Stromal cell of bone marrow (primary cell): ENCODE measurements around the gene SND1.
A peak's percentile ranks its signal among the peaks of the same experiment; 100 is the strongest.

Experiments
- DNase-seq: peaks from one replicate; pipeline ENCODE4 v3.0.0-alpha.2; 2012; ENCODE audit warnings: low read depth

SND1 gene

DNA sequence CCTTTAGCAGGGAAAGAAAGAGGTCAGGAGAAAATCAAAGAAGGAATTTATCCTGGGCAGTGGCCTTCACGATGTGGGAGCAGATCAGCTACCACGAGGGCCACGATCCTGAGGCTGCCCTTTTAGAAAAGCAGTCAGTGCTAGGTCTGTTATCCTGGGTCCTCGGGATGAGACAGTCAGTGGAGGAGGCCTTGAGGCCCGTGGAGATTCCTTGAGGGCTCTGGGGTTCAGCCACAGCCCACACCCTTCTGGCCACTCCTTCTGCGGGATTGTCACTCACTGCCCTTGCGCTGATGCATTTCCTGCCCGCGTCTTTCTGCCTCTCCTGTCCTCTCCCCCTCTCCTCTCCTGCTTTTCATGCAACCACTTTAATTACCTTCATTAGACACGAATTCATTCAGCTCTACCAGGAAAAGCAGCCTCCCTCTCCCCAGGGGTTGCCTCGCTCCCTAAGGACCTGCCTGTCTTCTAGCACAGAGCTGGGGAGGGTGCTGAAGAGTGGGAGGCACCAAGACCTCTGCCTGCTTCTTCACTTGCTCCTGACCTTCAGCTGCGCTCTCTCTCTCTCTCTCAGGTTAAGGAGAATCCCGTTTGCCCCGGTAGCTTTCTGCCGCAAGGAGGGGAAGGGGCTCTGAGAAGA lies 421.8 kb downstream of the SND1 start:
- DNase-seq: no peak

DNA sequence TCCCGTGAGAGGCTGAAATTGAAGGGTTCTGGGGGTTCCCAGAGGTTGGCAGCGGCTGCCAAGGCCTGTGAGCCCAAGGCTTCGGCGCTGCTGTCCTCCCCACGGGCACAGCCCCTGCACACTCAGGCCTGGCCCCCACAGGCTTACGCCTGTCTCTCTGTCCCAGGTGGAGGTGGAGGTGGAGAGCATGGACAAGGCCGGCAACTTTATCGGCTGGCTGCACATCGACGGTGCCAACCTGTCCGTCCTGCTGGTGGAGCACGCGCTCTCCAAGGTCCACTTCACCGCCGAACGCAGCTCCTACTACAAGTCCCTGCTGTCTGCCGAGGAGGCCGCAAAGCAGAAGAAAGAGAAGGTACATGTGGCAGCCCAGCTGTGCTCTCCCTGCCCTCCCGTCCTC lies 422.3 kb downstream of the SND1 start:
- DNase-seq: no peak

DNA sequence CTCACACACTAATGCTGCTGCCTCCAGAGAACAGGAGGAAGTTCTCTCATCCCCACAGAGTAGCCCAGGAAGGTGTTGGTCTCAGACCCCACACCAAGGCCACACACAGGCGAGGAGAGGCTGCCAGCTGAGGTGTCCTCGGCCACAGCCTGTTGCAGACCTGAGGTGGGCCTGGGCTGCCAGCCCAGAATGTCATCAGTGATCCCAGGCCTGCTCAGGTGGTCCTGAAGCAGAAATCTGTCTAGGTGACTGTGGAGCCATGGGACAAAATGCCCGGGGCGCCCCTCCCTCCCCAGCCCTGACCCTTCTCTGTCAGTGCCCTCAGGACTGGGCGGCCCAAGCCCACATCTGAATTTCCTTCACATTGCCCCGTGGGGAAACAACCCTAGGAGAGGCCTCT lies 422.7 kb downstream of the SND1 start:
- no peak for DNase-seq

DNA sequence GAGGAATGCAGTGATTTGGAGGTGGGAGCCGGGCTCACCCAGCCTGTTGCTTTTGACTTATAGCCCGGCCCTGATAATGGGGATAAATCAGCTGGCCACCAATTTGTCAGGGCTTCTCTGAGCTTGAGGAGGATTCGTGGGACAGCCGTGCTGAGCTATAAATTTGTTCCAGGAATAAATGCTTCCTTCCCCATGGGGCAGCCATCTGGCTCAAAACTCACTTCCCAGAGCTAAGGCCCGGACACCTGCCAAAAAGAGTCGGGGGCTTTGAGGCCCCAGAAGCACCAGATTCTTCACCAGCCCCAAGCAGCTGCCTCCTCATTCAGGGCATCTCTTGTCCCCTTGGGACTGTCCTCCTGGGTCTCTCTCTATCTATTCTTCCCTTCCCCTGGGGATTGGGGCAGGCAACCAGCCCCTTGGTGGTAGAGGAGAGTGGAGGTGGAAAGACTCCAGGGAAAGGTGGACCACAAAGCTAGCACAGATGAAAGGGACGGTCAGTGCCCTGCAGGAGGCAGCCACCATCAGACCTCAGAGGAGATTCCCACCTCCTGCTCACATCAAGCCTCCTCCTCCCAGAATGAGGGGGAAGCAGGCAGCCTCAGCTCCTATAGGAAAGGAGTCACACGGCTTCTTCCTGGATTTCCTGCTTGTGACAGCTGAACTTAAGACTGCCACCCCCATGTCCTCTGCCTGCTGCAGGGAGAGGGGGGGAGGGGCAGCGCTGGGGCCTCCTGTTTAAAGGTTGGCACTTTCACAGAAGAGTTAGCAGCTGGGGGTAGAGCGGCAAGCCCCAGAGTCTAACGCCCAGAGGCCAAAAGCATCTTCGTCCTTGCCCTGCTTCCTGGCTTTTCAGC lies 423.5 kb downstream of the SND1 start:
- no peak for DNase-seq

DNA sequence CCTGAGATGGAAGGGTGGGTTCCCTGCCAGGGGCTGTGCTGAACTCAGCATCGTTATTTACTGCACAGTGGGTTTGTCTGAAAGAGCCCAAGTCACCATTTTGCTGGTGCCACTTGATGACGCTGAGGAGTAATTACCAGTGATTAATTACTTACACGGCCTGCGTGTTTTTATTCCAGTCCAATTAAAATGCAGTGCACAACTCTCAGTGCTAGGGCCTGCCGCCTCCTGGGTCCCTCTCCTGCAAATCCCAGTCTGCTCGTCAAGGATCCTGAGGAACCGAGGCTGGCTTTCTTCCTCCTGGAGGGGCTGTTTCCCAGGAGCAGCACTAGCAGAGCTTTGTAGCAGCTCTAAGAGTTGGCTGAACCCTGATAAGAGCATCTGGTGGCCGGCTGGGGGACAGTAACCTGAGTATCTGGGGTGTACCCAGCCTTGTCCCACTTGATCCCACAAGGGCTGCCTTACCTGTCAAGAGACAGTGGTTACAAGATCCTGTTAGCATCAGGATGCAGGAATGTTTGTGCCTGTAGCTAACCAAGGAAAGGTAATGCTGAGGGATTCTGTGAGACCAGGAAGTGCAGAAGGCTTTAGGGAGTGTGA lies 424.3 kb downstream of the SND1 start:
- no peak for DNase-seq

DNA sequence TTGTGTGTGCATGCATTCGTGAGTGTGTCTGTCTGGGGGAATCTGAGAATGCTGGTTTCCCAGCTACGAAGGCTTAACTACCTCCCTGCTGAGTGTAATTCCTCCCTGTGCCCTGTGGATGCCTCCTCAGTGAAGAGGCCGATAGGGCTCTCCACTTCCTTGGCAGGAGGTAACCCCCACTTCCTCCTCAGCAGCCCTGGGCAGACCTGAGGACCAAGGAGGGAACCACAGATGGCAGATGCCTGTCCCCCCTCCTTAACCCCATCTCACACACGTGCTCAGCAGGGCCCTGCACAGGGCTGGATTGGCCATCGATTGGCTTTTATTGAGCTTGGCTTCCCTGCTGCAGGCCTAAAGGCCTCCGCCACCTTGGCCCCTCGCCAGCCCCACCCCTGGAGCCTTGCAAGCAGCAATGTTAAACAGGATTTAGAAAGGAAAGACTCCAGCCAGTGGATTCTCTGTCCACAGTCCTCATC lies 424.8 kb downstream of the SND1 start:
- no peak for DNase-seq

DNA sequence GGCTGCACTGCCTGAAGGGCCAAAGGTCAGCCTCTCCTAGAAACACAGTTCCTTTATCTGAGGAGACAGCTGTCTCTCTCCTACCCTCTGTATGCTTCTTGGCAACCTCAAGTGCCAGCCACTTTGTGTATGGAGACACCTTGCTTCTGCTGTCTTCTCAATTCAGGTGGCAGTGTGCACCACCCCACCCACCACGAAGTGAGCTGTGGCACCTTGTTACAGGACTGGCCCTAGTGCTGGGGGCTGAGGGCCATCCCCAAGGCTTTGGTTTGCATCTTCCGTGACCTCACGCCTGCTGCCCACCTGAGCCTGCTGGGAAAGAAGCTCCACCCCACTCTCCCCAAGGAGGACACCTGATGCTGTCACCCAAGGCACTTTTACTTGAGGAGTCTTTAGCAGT lies 426.3 kb downstream of the SND1 start:
- no peak for DNase-seq

DNA sequence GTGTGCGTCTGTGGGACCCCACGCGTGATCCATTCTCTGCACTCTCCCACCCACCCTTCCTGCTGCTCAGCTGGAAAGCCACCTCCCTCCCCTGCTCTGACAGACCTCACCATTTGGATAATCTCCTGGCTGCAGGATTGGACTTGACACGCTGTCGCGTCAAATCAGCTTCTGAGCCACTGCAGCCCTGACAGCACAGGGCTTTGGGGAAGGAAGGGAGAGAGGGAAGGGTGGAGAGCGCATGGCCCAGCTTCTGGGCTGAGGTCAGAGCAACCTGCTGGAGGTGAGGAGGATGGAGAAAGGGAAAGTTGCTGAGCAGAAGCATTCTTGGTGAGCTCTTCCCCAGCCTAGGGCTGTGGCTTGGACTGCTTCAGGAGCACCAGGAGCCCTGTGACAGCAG lies 428.2 kb downstream of the SND1 start:
- no peak for DNase-seq

DNA sequence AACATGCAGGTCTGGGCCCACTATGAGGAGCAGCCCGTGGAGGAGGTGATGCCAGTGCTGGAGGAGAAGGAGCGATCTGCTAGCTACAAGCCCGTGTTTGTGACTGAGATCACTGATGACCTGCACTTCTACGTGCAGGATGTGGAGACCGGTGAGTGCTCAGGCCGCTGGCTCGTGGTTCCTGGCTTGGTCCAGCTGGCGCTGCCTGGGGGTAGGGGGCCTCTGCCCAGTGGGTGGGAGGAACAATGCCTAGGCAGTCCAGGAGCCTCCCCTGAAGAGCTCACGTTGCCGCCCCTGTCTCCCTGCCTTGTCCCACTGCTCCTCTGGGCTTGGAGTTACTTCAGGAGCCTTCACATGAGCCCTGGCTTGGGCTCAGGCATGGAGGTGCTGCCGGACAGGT lies 429.4 kb downstream of the SND1 start:
- no peak for DNase-seq

DNA sequence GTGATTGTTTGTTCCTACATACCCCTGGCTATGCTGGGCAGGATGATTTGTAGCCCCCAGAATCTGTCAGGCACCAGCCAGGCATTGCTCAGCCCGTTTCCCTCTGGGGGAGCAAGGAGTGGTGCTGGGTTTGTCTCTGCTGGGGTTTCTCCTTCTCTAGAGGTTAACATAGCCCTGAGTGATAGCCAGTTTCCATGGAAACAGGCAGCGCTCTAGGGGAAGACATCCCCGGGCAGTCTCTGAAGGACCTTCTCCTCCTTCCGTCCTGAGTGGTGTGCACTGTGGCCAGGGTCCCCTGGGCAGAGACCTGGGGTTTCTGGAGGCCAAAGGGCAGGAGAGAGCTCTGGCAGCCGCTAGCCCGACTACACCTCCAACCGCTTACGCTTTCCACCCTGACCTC lies 429.8 kb downstream of the SND1 start:
- DNase-seq: no peak

DNA sequence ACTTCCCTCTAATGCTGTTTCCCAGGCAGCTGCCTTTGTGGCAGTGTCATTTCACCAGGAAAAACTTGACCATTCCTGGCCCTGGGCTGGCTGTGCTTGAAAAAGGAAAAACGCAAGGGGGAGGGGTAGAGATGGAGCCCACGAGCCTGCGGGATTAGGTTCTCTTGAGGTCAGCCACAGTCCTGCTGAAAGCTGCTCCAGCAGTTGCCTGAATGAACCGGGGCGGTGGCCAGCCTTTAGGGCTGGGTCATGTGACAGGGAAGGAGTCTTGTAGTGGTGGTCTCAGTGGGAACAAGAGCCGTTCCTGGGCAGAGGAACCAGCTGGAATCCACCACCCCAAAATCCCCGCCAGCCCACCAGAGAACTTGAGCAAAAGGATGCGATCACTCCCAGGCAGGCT lies 430.4 kb downstream of the SND1 start:
- DNase-seq: no peak

DNA sequence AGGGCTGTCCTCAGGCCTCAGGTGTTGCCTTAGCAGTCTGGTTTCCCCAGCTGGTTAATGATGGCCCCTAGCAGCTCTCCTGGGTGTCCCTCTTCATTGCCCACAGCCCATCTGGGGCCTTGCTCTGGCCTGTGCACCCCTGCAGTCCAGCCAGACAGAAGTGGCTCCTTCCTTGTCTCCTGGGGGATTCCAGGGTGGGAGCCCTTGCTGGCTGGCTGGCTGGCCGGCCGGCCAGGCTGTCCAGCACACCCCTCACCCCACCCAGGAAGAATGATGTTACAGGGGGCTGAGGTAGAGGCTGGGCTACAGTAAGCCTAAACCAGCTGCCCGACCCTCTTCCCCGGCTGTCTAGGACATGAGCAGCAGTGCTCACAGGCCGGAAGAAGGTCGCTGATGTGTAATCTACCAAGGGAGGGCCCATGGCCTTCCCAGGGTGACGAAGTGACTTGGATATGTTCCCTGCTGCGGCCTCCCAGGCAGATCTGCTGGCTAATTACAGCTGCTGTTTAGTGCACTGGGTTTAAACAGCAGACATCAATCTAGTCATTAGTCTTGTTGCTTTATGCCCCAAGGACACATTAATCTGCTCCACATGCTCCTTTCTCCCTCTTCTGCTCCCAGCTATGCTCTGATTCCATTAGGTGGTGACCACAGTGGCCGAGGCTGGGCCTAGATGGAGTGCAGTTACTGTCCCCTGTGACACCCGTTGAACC lies 433.1 kb downstream of the SND1 start:
- DNase-seq: no peak

DNA sequence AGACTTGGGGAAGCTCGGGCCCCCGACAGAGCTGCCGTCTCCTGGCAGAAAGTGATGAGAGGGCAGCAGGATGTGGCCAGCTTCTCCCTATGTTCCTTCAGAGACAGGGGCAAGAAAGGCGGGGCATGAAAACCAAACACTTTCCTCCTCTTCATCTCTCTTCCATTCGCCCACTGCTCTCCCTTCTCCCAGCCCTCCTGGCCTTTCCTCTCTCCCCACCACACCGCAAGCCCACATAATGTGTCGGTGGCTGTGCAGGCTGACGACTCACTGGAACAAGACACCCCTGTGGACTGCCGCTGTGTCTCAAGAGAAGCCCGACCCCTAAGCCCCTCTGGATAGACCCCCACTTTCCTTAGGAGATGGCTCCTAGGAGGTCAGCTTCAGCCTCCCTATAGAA lies 438.5 kb downstream of the SND1 start:
- no peak for DNase-seq

DNA sequence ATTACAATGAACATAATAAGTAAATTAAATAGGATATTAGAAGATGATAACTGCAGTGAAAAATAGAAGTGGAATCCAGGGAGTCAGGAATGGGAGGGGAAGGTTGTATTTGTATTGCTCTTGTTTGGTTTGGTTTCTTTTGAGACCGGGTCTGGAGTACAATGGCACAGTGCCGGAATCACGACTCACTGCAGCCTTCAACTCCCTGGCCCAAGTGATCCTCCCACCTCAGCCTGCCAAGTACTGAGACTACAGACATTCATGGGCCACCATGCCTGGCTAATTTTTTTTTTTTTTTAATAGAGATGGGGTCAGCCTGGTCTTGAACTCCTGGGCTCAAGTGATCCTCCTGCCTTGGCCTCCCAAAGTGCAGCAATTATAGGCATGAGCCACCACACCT lies 439.1 kb downstream of the SND1 start:
- DNase-seq: peak; percentile 48

DNA sequence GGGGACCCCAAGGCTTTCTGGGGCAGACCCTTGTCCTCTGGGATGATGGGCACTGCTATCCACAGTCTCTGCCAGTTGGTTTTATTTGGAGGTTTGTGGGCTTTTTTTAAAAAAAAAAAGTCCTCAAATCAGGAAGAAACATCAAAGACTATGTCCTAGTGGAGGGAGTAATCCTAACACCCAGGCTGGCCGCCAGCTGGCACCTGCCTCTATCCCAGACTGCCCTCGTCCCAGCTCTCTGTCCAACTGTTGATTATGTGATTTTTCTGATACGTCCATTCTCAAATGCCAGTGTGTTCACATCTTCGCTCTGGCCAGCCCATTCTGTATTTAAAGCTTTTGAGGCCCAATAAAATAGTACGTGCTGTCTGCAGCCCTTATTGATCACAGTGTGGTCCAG lies 440.2 kb downstream of the SND1 start:
- DNase-seq: no peak

DNA sequence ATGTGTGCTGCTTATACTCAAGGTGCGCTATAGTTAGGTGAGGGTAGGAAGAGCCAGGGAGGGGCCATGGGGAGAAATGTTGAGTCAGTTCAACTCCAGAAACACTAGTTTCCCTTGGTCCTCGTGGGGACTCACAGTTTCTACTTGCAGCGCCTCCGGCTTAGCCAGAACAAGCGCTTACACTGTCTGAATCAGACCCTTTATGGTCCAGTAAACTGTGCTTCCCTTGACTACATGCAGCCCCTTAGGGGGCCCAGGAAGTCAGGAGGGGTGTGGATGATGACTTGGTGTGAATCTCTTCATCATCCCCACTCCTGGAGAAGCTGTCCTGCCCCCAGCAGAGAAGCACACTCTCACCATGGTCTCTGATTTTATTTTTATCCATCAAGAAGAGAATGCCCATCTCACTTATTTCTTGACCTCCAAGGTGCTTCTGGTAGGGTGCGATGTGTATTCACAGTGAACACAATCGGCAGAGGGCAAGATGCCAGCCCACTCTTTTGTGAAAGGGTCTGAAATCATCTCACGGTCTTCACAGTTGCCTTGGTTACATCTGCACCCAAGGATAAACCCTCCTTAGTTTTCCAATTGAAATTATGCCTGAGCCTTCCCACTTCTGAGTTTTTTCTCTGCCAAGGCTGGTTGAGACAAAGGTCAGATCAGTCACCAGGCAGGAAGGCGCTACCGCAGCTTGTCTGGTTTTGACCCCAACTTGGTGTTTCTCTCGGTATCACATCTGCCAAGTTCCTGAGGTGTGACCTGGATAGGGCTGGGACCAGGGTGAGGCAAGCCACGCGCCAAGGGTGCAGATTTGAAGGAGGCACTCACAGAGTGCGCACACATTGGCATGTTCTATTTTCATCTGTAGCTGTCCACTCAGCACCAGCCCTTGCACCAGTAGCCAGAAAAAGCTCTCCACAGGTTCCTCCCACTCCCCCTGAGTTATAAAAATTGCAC lies 441.9 kb downstream of the SND1 start:
- no peak for DNase-seq

DNA sequence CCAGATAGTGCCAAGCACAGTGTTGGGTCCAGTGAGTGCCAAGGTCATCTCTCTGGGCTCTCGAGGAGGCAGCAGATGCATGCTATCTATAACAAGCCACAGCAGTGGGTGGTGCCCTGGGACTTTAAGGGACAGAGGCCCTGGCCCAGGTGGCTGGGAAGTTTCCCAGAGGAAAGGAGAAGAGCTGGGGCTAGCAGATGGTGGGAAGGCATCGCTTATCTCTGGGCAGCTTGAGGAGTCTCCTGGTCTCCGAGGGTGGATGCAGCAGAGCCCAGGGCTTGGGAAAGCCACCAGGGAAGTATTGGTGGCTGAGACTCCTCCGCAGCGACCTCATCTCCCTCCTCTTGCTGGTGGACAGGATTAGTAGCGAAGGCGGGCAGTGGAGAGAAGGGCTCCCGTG lies 442.7 kb downstream of the SND1 start:
- DNase-seq: no peak

DNA sequence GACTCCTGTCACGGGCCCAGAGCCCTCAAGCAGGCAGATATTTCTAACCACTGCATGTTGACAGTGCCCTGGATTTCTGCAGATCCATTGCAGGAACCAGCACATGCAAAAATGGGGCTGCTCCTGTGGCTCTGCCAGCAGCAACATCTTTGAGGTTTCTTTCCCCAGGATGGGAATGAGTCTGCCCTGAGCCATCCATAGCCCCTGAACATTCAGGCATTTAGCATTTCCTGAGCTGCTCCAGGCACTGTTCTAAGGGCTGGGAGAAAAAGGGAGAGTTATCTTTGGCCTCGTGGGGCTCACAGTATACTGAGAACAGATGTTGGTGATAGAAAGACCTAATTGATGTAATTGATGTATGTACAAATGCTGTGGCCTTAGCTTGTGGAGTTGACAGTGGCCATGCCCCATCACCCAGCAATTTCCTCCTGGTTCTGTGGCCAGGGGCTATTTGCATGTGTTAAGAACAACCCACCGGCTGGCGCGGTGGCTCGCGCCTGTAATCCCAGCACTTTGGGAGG lies 445.3 kb downstream of the SND1 start:
- DNase-seq: no peak

DNA sequence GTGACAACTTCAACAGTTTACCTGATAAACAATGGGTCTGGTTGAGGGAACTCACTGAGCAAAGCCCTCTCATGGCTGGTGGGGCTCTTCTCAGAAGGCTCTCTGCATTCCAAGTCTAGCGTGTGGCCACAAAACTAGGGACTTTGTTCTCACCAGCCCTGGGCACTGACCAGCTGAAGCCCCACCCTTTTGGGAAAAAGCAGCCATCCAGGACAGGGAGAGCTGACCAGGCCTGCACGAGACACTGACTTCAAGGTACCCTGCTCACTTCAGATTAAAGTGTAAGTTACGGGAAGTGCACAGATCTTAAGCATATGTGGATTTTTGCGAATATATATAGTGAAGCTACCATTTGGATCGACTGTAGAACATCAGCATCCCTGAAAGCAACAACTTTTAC lies 446.6 kb downstream of the SND1 start:
- no peak for DNase-seq

DNA sequence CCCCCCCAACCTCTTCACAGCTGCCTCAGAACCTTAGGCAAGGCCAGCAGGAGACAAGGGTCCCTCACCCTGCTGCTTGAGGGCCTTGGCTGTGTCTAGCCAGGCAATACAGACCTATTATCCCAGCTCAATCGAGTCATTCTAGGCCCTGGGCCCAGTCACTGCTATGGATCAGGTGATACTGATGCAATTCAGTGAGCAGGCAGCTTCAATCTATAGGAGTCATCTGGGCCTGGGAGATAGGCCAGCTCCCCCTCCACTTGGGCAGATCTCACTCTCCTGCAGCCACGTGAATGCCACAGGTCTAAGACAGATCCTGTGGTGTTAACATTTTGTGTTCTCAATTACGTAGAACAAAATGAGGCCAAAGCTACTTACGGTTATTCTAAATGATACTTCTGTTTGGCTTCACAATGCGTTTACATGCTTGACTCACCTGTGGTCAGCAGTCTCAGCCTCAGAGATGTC lies 447.2 kb downstream of the SND1 start:
- DNase-seq: peak; percentile 24
